H1 (cell line): ENCODE measurements around the gene GLOD4. TPM values are rescaled to one million over a fixed set of nuclear protein-coding genes. Genes with fewer than 3 reads are reported as not detected.

Source experiments
- CTCF ChIA-PET: fragments of 300-600 bp; sonication (Branson Sonifier 250); formaldehyde crosslinking; loops from one replicate; lab custom pipeline; 2021; ENCODE audit not compliant: partially characterized antibody; lab: Charles Lee
- POLR2A ChIA-PET: fragments of 300-600 bp; sonication (Branson Sonifier 250); formaldehyde crosslinking; loops from one replicate; lab custom pipeline; 2021; ENCODE audit warnings: inconsistent platforms; ENCODE audit not compliant: partially characterized antibody; lab: Charles Lee
- DNase-seq, 2 experiments: peaks; one replicate each; pipeline versions ENCODE4 v3.0.0 to v3.0.0-alpha.2; 2010 to 2022; ENCODE audit warnings: low spot score in 2 of 2, low read depth in 1 of 2, mixed read lengths in 1 of 2
- FAIRE-seq: peaks from 2 replicates; lab custom pipeline; 2011; peaks lifted over from hg19 to GRCh38; lab: Jason Lieb, UNC
- H2AFZ ChIP-seq: 2 replicates; pipeline ENCODE4 v1.8.1; 2012; ENCODE audit warnings: low read length, inconsistent platforms
- H2AK5ac ChIP-seq: 2 replicates; pipeline ENCODE4 v1.6.1; 2013; ENCODE audit warnings: low read depth, low read length
- H2BK120ac ChIP-seq: replicated peaks from 2 replicates; pipeline ENCODE3; 2013; ENCODE audit warnings: low read depth, low read length, inconsistent platforms
- H2BK12ac ChIP-seq: 2 replicates; pipeline ENCODE4 v1.6.1; 2013; ENCODE audit warnings: low read depth, low read length
- H2BK15ac ChIP-seq: 2 replicates; pipeline ENCODE4 v1.6.1; 2013; ENCODE audit warnings: low read length
- H2BK20ac ChIP-seq: 2 replicates; pipeline ENCODE4 v1.6.1; 2013; ENCODE audit warnings: low read length
- H2BK5ac ChIP-seq: 2 replicates; pipeline ENCODE4 v1.6.1; 2013; ENCODE audit warnings: low read depth, low read length
- H3K14ac ChIP-seq: 2 replicates; pipeline ENCODE4 v1.6.1; 2013; ENCODE audit warnings: inconsistent platforms; ENCODE audit not compliant: insufficient read length
- H3K18ac ChIP-seq: 2 replicates; pipeline ENCODE4 v1.6.1; 2013; ENCODE audit warnings: low read length; ENCODE audit errors: extremely low read depth
- H3K23ac ChIP-seq: 2 replicates; pipeline ENCODE4 v1.6.1; 2013; ENCODE audit warnings: inconsistent platforms; ENCODE audit not compliant: insufficient read length
- H3K23me2 ChIP-seq: 2 replicates; pipeline ENCODE4 v1.6.1; 2013; ENCODE audit warnings: low read depth, low read length
- H3K27ac ChIP-seq: 2 replicates; pipeline ENCODE4 v1.6.1; 2011; ENCODE audit warnings: low read depth, low read length, inconsistent platforms
- H3K27me3 ChIP-seq, 4 experiments: replicated peaks in 1 of 4; 1 replicate in 1 of 4; 2 replicates in 3 of 4; pipeline versions ENCODE4 v1.6.1 to v1.8.1; 2011 to 2013; ENCODE audit warnings: low read length in 3 of 4, mild to moderate bottlenecking in 3 of 4, inconsistent platforms in 2 of 4, mixed read lengths in 2 of 4, moderate library complexity in 1 of 4; ENCODE audit not compliant: control insufficient read depth in 3 of 4, insufficient read depth in 3 of 4; ENCODE audit errors: extremely low read depth in 1 of 4
- H3K36me3 ChIP-seq, 4 experiments: 2 replicates each; pipeline versions ENCODE4 v1.6.1 to v1.8.1; 2011 to 2013; ENCODE audit warnings: mild to moderate bottlenecking in 4 of 4, low read length in 3 of 4, moderate library complexity in 2 of 4, control low read depth in 1 of 4, inconsistent platforms in 1 of 4; ENCODE audit not compliant: insufficient read depth in 4 of 4, control insufficient read depth in 2 of 4
- H3K4ac ChIP-seq: replicated peaks from 2 replicates; pipeline ENCODE3; 2013; ENCODE audit warnings: low read length, low read depth, mixed read lengths, inconsistent platforms; ENCODE audit not compliant: insufficient read length
- H3K4me1 ChIP-seq, 4 experiments: replicated peaks in 1 of 4; 1 replicate in 1 of 4; 2 replicates in 3 of 4; pipeline versions ENCODE4 v1.6.1 to v1.8.1; 2011 to 2013; ENCODE audit warnings: low read length in 3 of 4, inconsistent platforms in 2 of 4, mixed read lengths in 1 of 4; ENCODE audit not compliant: insufficient read depth in 4 of 4, control insufficient read depth in 3 of 4
- H3K4me2 ChIP-seq, 2 experiments: 2 replicates each; pipeline versions ENCODE4 v1.6.1 to v1.8.1; 2011 to 2013; ENCODE audit warnings: low read depth in 2 of 2, low read length in 2 of 2, control low read depth in 1 of 2, inconsistent platforms in 1 of 2, mild to moderate bottlenecking in 1 of 2; ENCODE audit not compliant: insufficient read depth in 1 of 2
- H3K4me3 ChIP-seq, 4 experiments: fragments of 200-600, 300-600 bp in 1 of 4; sonication (generic), shearing (Covaris generic), sonication (Bioruptor Twin) in 1 of 4; 2 replicates each; pipeline versions ENCODE4 v1.5.1 to v1.8.1; 2011 to 2016; ENCODE audit warnings: low read length in 4 of 4, low read depth in 3 of 4, control low read depth in 2 of 4, inconsistent platforms in 2 of 4, mild to moderate bottlenecking in 2 of 4, mixed read lengths in 1 of 4, moderate library complexity in 1 of 4; ENCODE audit not compliant: insufficient read depth in 2 of 4; ENCODE audit errors: extremely low read depth in 1 of 4
- H3K56ac ChIP-seq: replicated peaks from 2 replicates; pipeline ENCODE3; 2013; ENCODE audit warnings: low read depth, mild to moderate bottlenecking, mixed read lengths, low read length, inconsistent platforms; ENCODE audit not compliant: insufficient read length
- H3K79me1 ChIP-seq: 2 replicates; pipeline ENCODE4 v1.6.1; 2013; ENCODE audit warnings: low read depth, low read length, control low read depth
- H3K79me2 ChIP-seq, 2 experiments: 2 replicates each; pipeline versions ENCODE4 v1.6.1 to v1.8.1; 2012 to 2013; ENCODE audit warnings: low read length in 2 of 2, mild to moderate bottlenecking in 2 of 2, inconsistent platforms in 1 of 2; ENCODE audit not compliant: insufficient read depth in 2 of 2, control insufficient read depth in 1 of 2
- H3K9ac ChIP-seq, 4 experiments: replicated peaks in 1 of 4; 1 replicate in 1 of 4; 2 replicates in 3 of 4; pipeline versions ENCODE4 v1.6.1 to v1.8.1; 2011 to 2013; ENCODE audit warnings: low read depth in 3 of 4, low read length in 3 of 4, control low read depth in 2 of 4, mild to moderate bottlenecking in 2 of 4, moderate library complexity in 2 of 4, inconsistent platforms in 1 of 4; ENCODE audit errors: extremely low read depth in 1 of 4
- H3K9me3 ChIP-seq, 2 experiments: 2 replicates each; pipeline versions ENCODE4 v1.6.1 to v1.8.1; 2012 to 2013; ENCODE audit warnings: mild to moderate bottlenecking in 2 of 2, moderate library complexity in 2 of 2, control low read depth in 1 of 2, inconsistent platforms in 1 of 2, low read depth in 1 of 2, low read length in 1 of 2, mixed read lengths in 1 of 2; ENCODE audit not compliant: insufficient read depth in 2 of 2
- H4K20me1 ChIP-seq, 2 experiments: replicated peaks in 1 of 2; 2 replicates each; pipeline versions ENCODE3 to v1.8.1; 2011 to 2013; ENCODE audit warnings: inconsistent platforms in 2 of 2, low read length in 2 of 2, mild to moderate bottlenecking in 1 of 2; ENCODE audit not compliant: insufficient read depth in 2 of 2, control insufficient read depth in 1 of 2
- H4K5ac ChIP-seq: 2 replicates; pipeline ENCODE4 v1.6.1; 2013; ENCODE audit warnings: low read length, low read depth, mixed read lengths, inconsistent platforms; ENCODE audit not compliant: insufficient read length
- H4K8ac ChIP-seq: 2 replicates; pipeline ENCODE4 v1.8.0; 2013; ENCODE audit warnings: mild to moderate bottlenecking, moderate library complexity, low read length, inconsistent platforms; ENCODE audit not compliant: insufficient read depth; ENCODE audit errors: extremely low read depth
- H4K91ac ChIP-seq: replicated peaks from 2 replicates; pipeline ENCODE3; 2013; ENCODE audit warnings: low read length, mixed read lengths, inconsistent platforms; ENCODE audit not compliant: insufficient read length
- EGR1 ChIP-seq: IDR thresholded peaks from 2 replicates; pipeline ENCODE4 v1.6.1; 2011; ENCODE audit warnings: low read depth, low read length, borderline replicate concordance
- GTF2F1 ChIP-seq: IDR thresholded peaks from 2 replicates; pipeline ENCODE4 v1.6.1; 2012; ENCODE audit warnings: low read depth, low read length, improper control_type of control experiment, borderline replicate concordance
- HDAC2 ChIP-seq, 2 experiments: fragments of 300-600 bp in 1 of 2; sonication (generic) in 1 of 2; IDR thresholded peaks; 2 replicates each; pipeline ENCODE4 v1.6.1; 2011 to 2012; ENCODE audit warnings: low read depth in 2 of 2, low read length in 2 of 2, mild to moderate bottlenecking in 2 of 2, moderate library complexity in 2 of 2, borderline replicate concordance in 1 of 2, inconsistent platforms in 1 of 2
- KDM5A ChIP-seq: fragments of 200-600 bp; IDR thresholded peaks from 2 replicates; pipeline ENCODE4 v1.7.1; 2012; ENCODE audit warnings: mild to moderate bottlenecking, low read length, inconsistent platforms, mixed read lengths
- MAX ChIP-seq: IDR thresholded peaks from 2 replicates; pipeline ENCODE4 v1.6.1; 2012; ENCODE audit warnings: inconsistent platforms
- NANOG ChIP-seq: IDR thresholded peaks from 2 replicates; pipeline ENCODE4 v1.6.1; 2011; ENCODE audit warnings: low read length, low read depth, mild to moderate bottlenecking, inconsistent platforms; ENCODE audit not compliant: insufficient read depth, poor library complexity, severe bottlenecking
- RBBP5 ChIP-seq: IDR thresholded peaks from 2 replicates; pipeline ENCODE4 v1.7.1; 2012; ENCODE audit warnings: low read depth, mild to moderate bottlenecking, inconsistent platforms, low read length, moderate library complexity, borderline replicate concordance
- SAP30 ChIP-seq: fragments of 300-600 bp; sonication (generic); IDR thresholded peaks from 2 replicates; pipeline ENCODE4 v1.7.1; 2012; ENCODE audit warnings: low read length, moderate library complexity, mild to moderate bottlenecking, inconsistent platforms; ENCODE audit not compliant: insufficient read depth, insufficient replicate concordance
- SIN3A ChIP-seq, 2 experiments: IDR thresholded peaks in 1 of 2; conservative IDR thresholded peaks in 1 of 2; 2 replicates each; pipeline ENCODE4 v1.6.1; 2011 to 2012; ENCODE audit warnings: low read length in 2 of 2, improper control_type of control experiment in 1 of 2, low read depth in 1 of 2, mild to moderate bottlenecking in 1 of 2
- SP1 ChIP-seq: IDR thresholded peaks from 2 replicates; pipeline ENCODE4 v1.6.1; 2011; ENCODE audit warnings: low read depth, low read length
- SRF ChIP-seq: IDR thresholded peaks from 2 replicates; pipeline ENCODE4 v1.6.1; 2011; ENCODE audit warnings: mild to moderate bottlenecking, low read depth, low read length, moderate library complexity
- TAF1 ChIP-seq: IDR thresholded peaks from 2 replicates; pipeline ENCODE4 v1.6.1; 2011; ENCODE audit warnings: mild to moderate bottlenecking, low read depth, low read length
- TBP ChIP-seq: IDR thresholded peaks from 2 replicates; pipeline ENCODE4 v1.6.1; 2011; ENCODE audit warnings: low read depth, low read length, improper control_type of control experiment
- WGBS, 2 experiments: shearing (Covaris generic) in 1 of 2; methylation state at CpG; one replicate each; pipeline versions ENCODE4 v1.1.6 to v1.1.7; 2013 to 2015; ENCODE audit warnings: low lambda C conversion rate in 2 of 2, mixed read lengths in 2 of 2, inconsistent platforms in 1 of 2, low coverage in 1 of 2, missing lambda C conversion rate in 1 of 2; ENCODE audit not compliant: insufficient replicate concordance in 2 of 2, insufficient coverage in 1 of 2, insufficient read length in 1 of 2; ENCODE audit errors: extremely low coverage in 1 of 2, missing lambda C conversion rate in 1 of 2; 5-methylcytosine and 5-hydroxymethylcytosine counted together
- polyA plus RNA-seq, 7 experiments: library from polyadenylated mRNA; depleted of rRNA in 3 of 7; stranded (reverse) in 5 of 7; unstranded in 2 of 7; fragments of >200 nt in 5 of 7; fragments of 200-250 nt in 2 of 7; gene quantifications; 1 replicate in 5 of 7; 2 replicates in 1 of 7; 4 replicates in 1 of 7; pipeline versions ENCODE4 v1.2.1 to v1.2.3, GENCODE V29; 2011 to 2013; ENCODE audit warnings: missing spikeins in 2 of 7, mixed read lengths in 2 of 7
- total RNA-seq: library from RNA; stranded (reverse); fragmentation: NEBNext Ultra II Directional; extraction: Animal tissue kit (Norgen Biotek cat#: 25700); gene quantifications from 2 replicates; pipeline ENCODE4 v1.2.1, GENCODE V29; 2021

Gene GLOD4
- total and polyA plus RNA-seq, 2 of the 8 experiments (the other 6 are each of a cell fraction or from before 2014, with no cell fraction given): 36.8 to 81.3 TPM

- no peak overlapping the region for H3K27ac ChIP-seq
- no peak overlapping the region for H2BK20ac ChIP-seq
- ChIA-PET CTCF (no interaction called here), POLR2A (interaction anchor here (1.3 kb wide), 1 partner anchor 16 kb away, joined by 4 read pairs; no protein-coding TSS in a partner anchor)
- H4K20me1 ChIP-seq: peaks cover 0 to 4% of the 10 kb centered on the region in 2 experiments
- H3K36me3 ChIP-seq: no peaks in the 10 kb centered on the region
- no peak overlapping the region for H4K91ac ChIP-seq
- H2AFZ ChIP-seq: no peak overlapping the region
- H3K9ac ChIP-seq: no peak overlapping the region
- peaks cover 0 to 26% of the 10 kb centered on the region in 2 experiments; a peak in 2 of 4 replicates for H3K79me2 ChIP-seq
- H3K27me3 ChIP-seq: no peaks in the 10 kb centered on the region
- WGBS, 2 experiments: 97% methylated on average over 5 of the region's 7 CpGs; no CpG with 5 or more reads in 1 of the 2 experiments
- no peak overlapping the region for H2AK5ac ChIP-seq
- H3K18ac ChIP-seq: no peak overlapping the region
- H3K56ac ChIP-seq: no peak overlapping the region
- H3K79me1 ChIP-seq: peaks cover 13% of the 10 kb centered on the region
- no peaks in the 10 kb centered on the region; a peak in 3 of 7 replicates for H3K4me1 ChIP-seq
- no peak overlapping the region for H3K4me3 ChIP-seq
- DNase-seq: no peak
- H3K4ac ChIP-seq: no peak overlapping the region
- no peak overlapping the region for H2BK12ac ChIP-seq
- no peaks in the 10 kb centered on the region for H3K23me2 ChIP-seq
- H2BK15ac ChIP-seq: no peak overlapping the region
- no peak overlapping the region for H3K23ac ChIP-seq
- FAIRE-seq: no peak
- H4K5ac ChIP-seq: no peak overlapping the region
- no peak overlapping the region for H2BK5ac ChIP-seq
- H3K14ac ChIP-seq: no peak overlapping the region
- H2BK120ac ChIP-seq: no peak overlapping the region
- H4K8ac ChIP-seq: no peak overlapping the region
- no peaks in the 10 kb centered on the region for H3K9me3 ChIP-seq
- H3K4me2 ChIP-seq: no peak overlapping the region
- no peak for TF ChIP-seq SRF
- TF ChIP-seq TAF1: no peak
- no peak for TF ChIP-seq TBP
- no peak for TF ChIP-seq RBBP5
- no peak for TF ChIP-seq KDM5A
- no peak for TF ChIP-seq SIN3A (conservative IDR thresholded peaks at IDR 0.05 in 1 of 2, IDR thresholded peaks at IDR 0.05 in 1 of 2; ENCODE audit: low read depth in 1 of 2, low read length in 2 of 2)
- TF ChIP-seq NANOG: no peak
- TF ChIP-seq GTF2F1: no peak
- no peak for TF ChIP-seq EGR1
- TF ChIP-seq SAP30: no peak
- no peak for TF ChIP-seq HDAC2 (IDR thresholded peaks at IDR 0.05; ENCODE audit: borderline replicate concordance in 1 of 2, low read depth in 2 of 2, low read length in 2 of 2)
- TF ChIP-seq MAX: no peak
- no peak for TF ChIP-seq SP1
Observed at GRCh38 chr17:830950-831349, 48.9 kb upstream of the GLOD4 start.
